SK-N-MC (cell line): ENCODE data around the gene NANOS1.

Experiments used
- DNase-seq: peaks from one replicate; pipeline ENCODE4 v3.0.0-alpha.2; 2011; ENCODE audit warnings: low read depth, low spot score
- H3K27ac ChIP-seq: fragments of 200-600 bp; sonication (generic); 2 replicates; pipeline ENCODE4 v1.5.1; 2016; ENCODE audit warnings: mixed run types
- H3K36me3 ChIP-seq: fragments of 200-600 bp; sonication (generic); 2 replicates; pipeline ENCODE4 v1.6.1; 2017; ENCODE audit warnings: antibody characterized with exemption, low read length, mixed read lengths; ENCODE audit not compliant: insufficient read depth
- H3K4me3 ChIP-seq: fragments of 200-600 bp; sonication (generic); 2 replicates; pipeline ENCODE4 v1.5.1; 2016
- H3K9ac ChIP-seq: fragments of 200-600 bp; sonication (generic); 2 replicates; pipeline ENCODE4 v1.8.0; 2017; ENCODE audit warnings: mixed run types, mixed read lengths; ENCODE audit not compliant: insufficient read length
- H3K9me3 ChIP-seq: fragments of 200-600 bp; sonication (generic); 2 replicates; pipeline ENCODE4 v1.6.1; 2017; ENCODE audit warnings: low read depth, mild to moderate bottlenecking, antibody characterized with exemption, low read length, moderate library complexity, mixed read lengths
- EZH2 ChIP-seq: fragments of 200-600 bp; sonication (generic); IDR thresholded peaks from one replicate; pipeline ENCODE4 v1.6.1; 2017; ENCODE audit warnings: antibody characterized with exemption
- FOXP2 ChIP-seq: optimal IDR thresholded peaks from 2 replicates; pipeline ENCODE3; 2011; ENCODE audit warnings: mild to moderate bottlenecking, moderate library complexity; ENCODE audit not compliant: insufficient read depth; ENCODE audit errors: extremely low read length, control extremely low read depth
- POLR2AphosphoS5 ChIP-seq: IDR thresholded peaks from 2 replicates; pipeline ENCODE4 v1.6.1; 2012; ENCODE audit warnings: mild to moderate bottlenecking, low read depth, low read length, borderline replicate concordance

Gene NANOS1

DNA sequence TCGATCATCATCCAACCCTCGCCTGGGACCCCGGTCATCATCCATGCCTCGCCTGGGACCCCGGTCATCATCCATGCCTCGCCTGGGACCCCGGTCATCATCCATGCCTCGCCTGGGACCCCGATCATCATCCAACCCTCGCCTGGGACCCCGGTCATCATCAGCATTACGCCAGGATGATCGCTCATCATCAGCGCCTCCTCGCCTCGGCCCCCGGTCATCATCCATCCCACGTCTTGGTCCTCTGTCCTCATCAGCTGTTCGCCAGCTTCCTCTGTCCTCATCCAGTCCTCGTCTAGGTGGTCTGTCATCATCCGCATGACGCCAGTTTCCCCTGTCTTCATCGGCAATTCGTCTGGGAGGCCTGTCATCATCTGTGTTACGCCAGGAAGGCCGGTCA, 12.7 kb downstream of the NANOS1 start:
- H3K27ac ChIP-seq, result no peak overlapping the region
- H3K4me3 ChIP-seq, result no peak overlapping the region
- no peak for TF ChIP-seq POLR2AphosphoS5
- TF ChIP-seq EZH2, result no peak
- TF ChIP-seq FOXP2, result no peak
- peaks cover 77% of the 10 kb centered on the region for H3K36me3 ChIP-seq
- DNase-seq, result no peak
- no peaks in the 10 kb centered on the region for H3K9me3 ChIP-seq
- H3K9ac ChIP-seq, result no peak overlapping the region

DNA sequence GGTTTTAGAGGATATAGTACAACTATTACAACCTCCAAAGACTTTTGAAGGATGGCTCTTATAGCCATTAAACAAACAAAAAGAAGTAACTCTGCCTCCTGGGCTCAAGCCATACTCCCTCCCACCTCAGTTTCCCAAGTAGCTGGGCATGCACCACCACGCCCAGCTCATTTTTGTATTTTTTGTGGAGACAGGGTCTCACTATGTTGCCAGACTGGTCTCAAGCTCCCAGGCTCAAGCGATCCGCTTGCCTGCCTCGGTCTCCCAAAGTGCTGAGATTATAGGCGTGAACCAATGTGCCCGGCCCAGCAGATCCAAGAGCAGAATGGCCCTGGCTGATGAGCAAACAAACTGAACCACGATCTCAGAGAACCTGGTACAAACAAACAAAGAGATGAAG, 16.0 kb downstream of the NANOS1 start:
- Histone ChIP-seq H3K9me3 (no peaks in the 10 kb centered on the region), H3K27ac (no peak overlapping the region), H3K9ac (no peak overlapping the region), H3K4me3 (no peak overlapping the region), H3K36me3 (peaks cover 76% of the 10 kb centered on the region)
- no peak for TF ChIP-seq POLR2AphosphoS5
- no peak for TF ChIP-seq FOXP2
- no peak for TF ChIP-seq EZH2
- no peak for DNase-seq

DNA sequence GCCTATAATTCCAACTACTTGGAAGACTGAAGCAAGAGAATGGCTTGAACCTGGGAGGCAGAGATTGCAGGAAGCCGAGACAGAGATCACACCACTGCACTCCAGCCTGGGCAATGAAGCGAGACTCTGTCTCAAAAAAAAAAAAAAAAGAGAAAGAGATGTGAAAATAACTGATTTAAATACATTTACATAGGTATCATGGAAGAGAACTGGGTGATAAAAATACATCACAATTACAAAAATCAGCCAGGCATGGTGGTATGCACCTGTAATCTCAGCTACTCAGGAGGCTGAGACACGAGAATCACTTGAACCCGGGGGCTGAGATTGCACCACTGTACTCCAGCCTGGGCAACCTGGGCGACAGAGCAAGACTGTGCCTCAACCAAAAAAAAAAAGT, 19.8 kb downstream of the NANOS1 start:
- no peak for DNase-seq
- H3K9ac ChIP-seq, result no peak overlapping the region
- TF ChIP-seq EZH2, result no peak
- no peak for TF ChIP-seq POLR2AphosphoS5
- TF ChIP-seq FOXP2, result no peak
- no peak overlapping the region for H3K27ac ChIP-seq
- H3K9me3 ChIP-seq, result no peaks in the 10 kb centered on the region
- H3K4me3 ChIP-seq, result no peak overlapping the region
- peaks cover 84% of the 10 kb centered on the region for H3K36me3 ChIP-seq

DNA sequence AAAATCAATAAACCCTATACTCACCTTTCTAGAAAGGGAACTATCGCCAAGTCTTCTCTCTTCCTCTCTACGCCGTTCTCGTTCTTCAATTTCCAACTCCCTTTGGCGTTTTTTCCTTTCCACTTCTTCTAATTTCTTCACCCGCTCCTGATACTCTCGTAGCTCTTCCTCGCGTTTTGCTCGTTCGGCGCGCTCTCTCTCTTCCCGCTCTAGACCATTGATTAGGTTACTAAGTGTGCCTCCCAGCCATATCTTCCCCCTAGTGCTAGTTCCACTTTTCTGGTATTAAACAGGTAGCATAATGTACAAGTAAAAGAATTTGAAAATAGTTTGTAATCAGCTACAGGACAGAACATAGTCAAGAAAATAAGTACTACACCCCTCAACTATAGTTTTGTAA, 20.3 kb downstream of the NANOS1 start:
- H3K36me3 ChIP-seq, result peaks cover 88% of the 10 kb centered on the region

DNA sequence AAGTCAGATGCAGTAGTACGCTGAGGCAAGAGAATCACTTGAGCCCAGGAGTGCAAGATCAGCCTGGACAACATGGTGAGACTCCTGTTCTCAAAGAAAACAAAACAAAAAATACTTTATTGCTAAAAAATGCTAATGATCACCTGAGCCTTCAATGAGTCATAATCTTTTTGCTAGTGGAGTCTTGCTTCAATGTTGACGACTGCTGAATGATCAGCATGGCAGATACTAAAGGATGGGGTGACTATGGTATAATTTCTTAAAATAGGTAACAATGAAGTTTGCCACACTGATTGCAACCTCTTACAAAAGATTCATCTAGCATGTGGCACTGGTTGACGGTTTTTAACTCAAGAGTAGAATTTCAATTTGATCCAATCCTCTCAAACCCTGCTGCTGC, 22.3 kb downstream of the NANOS1 start:
- peaks cover 87% of the 10 kb centered on the region for H3K36me3 ChIP-seq
- H3K9me3 ChIP-seq, result no peaks in the 10 kb centered on the region
- TF ChIP-seq POLR2AphosphoS5 (no peak), FOXP2 (no peak), EZH2 (no peak)
- no peak overlapping the region for H3K27ac ChIP-seq
- DNase-seq, result no peak
- no peak overlapping the region for H3K4me3 ChIP-seq
- no peak overlapping the region for H3K9ac ChIP-seq

More for the DNA sequence above, 20.3 kb downstream of the NANOS1 start:
- no peak for DNase-seq
- no peak overlapping the region for H3K27ac ChIP-seq
- TF ChIP-seq FOXP2, result no peak
- no peak for TF ChIP-seq EZH2
- no peak overlapping the region for H3K9ac ChIP-seq
- H3K9me3 ChIP-seq, result no peaks in the 10 kb centered on the region
- no peak overlapping the region for H3K4me3 ChIP-seq

DNA sequence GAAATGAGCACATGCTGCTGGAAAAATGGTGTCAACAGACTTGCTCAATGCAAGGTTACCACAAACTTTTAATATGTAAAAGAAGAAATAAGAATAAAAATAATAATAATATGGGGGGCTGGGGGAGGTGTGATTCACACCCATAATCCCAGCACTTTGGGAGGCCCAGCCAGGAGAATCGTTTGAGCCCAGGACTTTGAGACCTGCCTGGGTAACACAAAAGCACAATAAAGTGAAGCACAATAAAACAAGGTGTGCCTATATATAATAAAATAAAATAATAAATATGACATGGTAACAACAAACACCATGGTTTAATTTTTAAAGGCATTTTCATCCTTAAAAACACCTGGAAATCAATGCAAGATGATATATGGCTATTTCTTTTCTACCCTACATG, 26.0 kb downstream of the NANOS1 start:
- H3K36me3 ChIP-seq, result peaks cover 93% of the 10 kb centered on the region

DNA sequence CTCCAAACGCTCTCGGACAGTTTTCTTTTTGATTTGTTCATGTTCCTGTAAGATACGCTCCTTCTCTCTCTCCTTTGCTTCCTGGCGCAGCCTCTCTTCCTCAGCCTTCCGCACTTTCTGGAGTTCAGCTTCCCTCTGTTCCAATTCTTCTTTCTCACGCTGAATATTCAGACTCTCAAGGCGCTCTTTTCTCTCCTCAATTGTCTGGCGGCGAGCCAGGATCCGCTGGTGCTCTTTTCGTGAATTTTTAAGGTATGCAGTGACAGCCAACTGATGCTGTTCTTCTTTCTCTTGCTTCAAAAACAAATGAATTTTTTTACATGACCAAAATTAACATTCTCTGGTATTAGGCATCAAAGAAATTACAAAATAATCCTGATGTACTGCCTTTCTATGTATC, 28.5 kb downstream of the NANOS1 start:
- no peak for TF ChIP-seq EZH2
- no peak for TF ChIP-seq POLR2AphosphoS5
- TF ChIP-seq FOXP2, result no peak
- Histone ChIP-seq H3K9ac (no peak overlapping the region), H3K27ac (no peak overlapping the region), H3K36me3 (peaks cover 91% of the 10 kb centered on the region), H3K4me3 (no peak overlapping the region), H3K9me3 (no peaks in the 10 kb centered on the region)
- no peak for DNase-seq

More for the DNA sequence above, 26.0 kb downstream of the NANOS1 start:
- Histone ChIP-seq H3K9me3 (no peaks in the 10 kb centered on the region), H3K27ac (no peak overlapping the region), H3K9ac (no peak overlapping the region), H3K4me3 (no peak overlapping the region)
- TF ChIP-seq EZH2 (no peak), POLR2AphosphoS5 (no peak), FOXP2 (no peak)
- DNase-seq, result no peak

DNA sequence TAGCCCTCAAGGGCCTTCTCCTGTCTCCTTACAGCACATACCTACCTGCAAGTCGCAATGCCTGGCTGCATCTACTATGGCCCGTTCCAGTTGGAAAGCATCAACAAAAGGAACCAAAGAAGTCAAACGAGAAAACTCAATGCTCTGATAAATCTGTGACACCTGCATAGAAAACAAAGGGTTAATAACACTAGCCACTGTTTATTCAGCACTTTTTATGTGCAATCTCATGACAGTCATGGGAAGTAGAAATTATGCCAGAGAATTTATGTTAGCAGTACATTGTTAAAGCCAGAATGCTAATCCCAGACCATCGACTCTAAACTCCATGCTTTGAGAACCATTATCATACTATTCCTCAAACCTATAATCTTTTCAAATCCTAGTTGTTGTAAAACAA, 30.0 kb downstream of the NANOS1 start:
- H3K36me3 ChIP-seq, result peaks cover 90% of the 10 kb centered on the region
- H3K9me3 ChIP-seq, result no peaks in the 10 kb centered on the region
- H3K4me3 ChIP-seq, result no peak overlapping the region
- no peak overlapping the region for H3K9ac ChIP-seq
- no peak overlapping the region for H3K27ac ChIP-seq
- no peak for DNase-seq
- TF ChIP-seq EZH2, result no peak
- TF ChIP-seq POLR2AphosphoS5, result no peak
- no peak for TF ChIP-seq FOXP2

DNA sequence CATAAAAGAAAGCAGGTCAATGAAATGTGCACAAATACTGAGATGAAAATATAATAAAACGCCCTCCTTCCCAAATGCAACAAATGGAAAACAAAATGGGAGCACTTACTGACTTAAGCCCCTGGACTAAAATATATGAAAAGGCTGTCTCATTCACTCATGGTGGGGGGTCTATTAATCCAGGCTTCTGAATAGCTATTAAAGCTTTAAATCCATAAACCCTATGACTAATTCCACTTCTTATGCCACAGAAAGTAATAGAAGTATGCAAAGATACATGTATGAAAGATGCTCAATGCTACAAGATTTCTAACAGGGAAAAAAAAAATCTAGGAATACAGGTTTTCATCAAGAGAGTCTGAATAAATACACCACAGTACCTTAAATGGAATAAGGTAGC, 30.6 kb downstream of the NANOS1 start:
- Histone ChIP-seq H3K9me3 (no peaks in the 10 kb centered on the region), H3K4me3 (no peak overlapping the region), H3K27ac (no peak overlapping the region), H3K36me3 (peaks cover 90% of the 10 kb centered on the region), H3K9ac (no peak overlapping the region)
- no peak for DNase-seq
- TF ChIP-seq POLR2AphosphoS5, result no peak
- TF ChIP-seq EZH2, result no peak
- no peak for TF ChIP-seq FOXP2
